Neural crest cell (in vitro differentiated cells): ENCODE data around the gene PHYHIPL. TPM values are rescaled to one million over a fixed set of nuclear protein-coding genes. Genes with fewer than 3 reads are reported as not detected.

Experiments
- DNase-seq: peaks from one replicate; pipeline ENCODE4 v3.0.0; 2021; ENCODE audit warnings: low read depth, mixed read lengths, low spot score
- H3K27ac Mint-ChIP-seq: one replicate; pipeline ENCODE4 v1.8.0; 2021; ENCODE audit warnings: mild to moderate bottlenecking, mixed read lengths; ENCODE audit not compliant: unreplicated experiment
- H3K27me3 Mint-ChIP-seq: 2 replicates; pipeline ENCODE4 v1.8.0; 2021; ENCODE audit warnings: low read depth, mild to moderate bottlenecking, mixed read lengths
- H3K36me3 Mint-ChIP-seq: 2 replicates; pipeline ENCODE4 v1.8.0; 2021; ENCODE audit warnings: low read depth, mild to moderate bottlenecking, mixed read lengths
- H3K4me1 Mint-ChIP-seq: 2 replicates; pipeline ENCODE4 v1.8.0; 2021; ENCODE audit warnings: mixed read lengths
- H3K4me3 Mint-ChIP-seq: one replicate; pipeline ENCODE4 v1.8.0; 2021; ENCODE audit warnings: mild to moderate bottlenecking, mixed read lengths
- H3K9me3 Mint-ChIP-seq: 2 replicates; pipeline ENCODE4 v1.8.0; 2021; ENCODE audit warnings: mixed read lengths
- CTCF ChIP-seq: fragments of 200-600 bp; sonication (generic); conservative IDR thresholded peaks from 2 replicates; pipeline ENCODE4 v1.5.0; 2021; ENCODE audit warnings: antibody characterized with exemption, mild to moderate bottlenecking
- total RNA-seq: library from RNA; stranded (reverse); gene quantifications from 2 replicates; pipeline ENCODE4 v1.2.1, GENCODE V29; 2021

The PHYHIPL gene
- total RNA-seq, 1 donor from 2014 or later = 17.5 TPM

GRCh38 chr10:59268460-59268859 lies 92.0 kb downstream of the PHYHIPL start:
- TF ChIP-seq CTCF = no peak
- no peak for DNase-seq
- Mint-ChIP-seq H3K4me1 (no peaks in the 10 kb centered on the region), H3K27me3 (no peaks in the 10 kb centered on the region), H3K4me3 (no peak overlapping the region), H3K36me3 (peaks cover 2% of the 10 kb centered on the region), H3K27ac (peak overlapping the region; percentile 36), H3K9me3 (no peaks in the 10 kb centered on the region)

GRCh38 chr10:59269651-59270050 lies 93.2 kb downstream of the PHYHIPL start:
- H3K27me3 Mint-ChIP-seq = no peaks in the 10 kb centered on the region
- no peak for DNase-seq
- H3K9me3 Mint-ChIP-seq = no peaks in the 10 kb centered on the region
- TF ChIP-seq CTCF = no peak
- no peaks in the 10 kb centered on the region for H3K4me1 Mint-ChIP-seq
- peaks cover 2% of the 10 kb centered on the region for H3K36me3 Mint-ChIP-seq
- H3K27ac Mint-ChIP-seq = no peak overlapping the region
- no peak overlapping the region for H3K4me3 Mint-ChIP-seq

GRCh38 chr10:59270492-59270891 lies 94.0 kb downstream of the PHYHIPL start:
- H3K27ac Mint-ChIP-seq = no peak overlapping the region
- no peak for DNase-seq
- peaks cover 2% of the 10 kb centered on the region for H3K36me3 Mint-ChIP-seq
- H3K4me3 Mint-ChIP-seq = no peak overlapping the region
- TF ChIP-seq CTCF = no peak
- no peaks in the 10 kb centered on the region for H3K9me3 Mint-ChIP-seq
- no peaks in the 10 kb centered on the region for H3K4me1 Mint-ChIP-seq
- no peaks in the 10 kb centered on the region for H3K27me3 Mint-ChIP-seq

GRCh38 chr10:59271160-59271559 lies 94.7 kb downstream of the PHYHIPL start:
- no peaks in the 10 kb centered on the region for H3K27me3 Mint-ChIP-seq
- no peaks in the 10 kb centered on the region for H3K4me1 Mint-ChIP-seq
- no peak overlapping the region for H3K27ac Mint-ChIP-seq
- no peak overlapping the region for H3K4me3 Mint-ChIP-seq
- peaks cover 2% of the 10 kb centered on the region for H3K36me3 Mint-ChIP-seq
- no peak for DNase-seq
- no peaks in the 10 kb centered on the region for H3K9me3 Mint-ChIP-seq
- TF ChIP-seq CTCF = no peak

- no peaks in the 10 kb centered on the region for H3K9me3 Mint-ChIP-seq
- H3K27me3 Mint-ChIP-seq = no peaks in the 10 kb centered on the region
- DNase-seq = no peak
- no peak overlapping the region for H3K4me3 Mint-ChIP-seq
- no peak for TF ChIP-seq CTCF
- no peaks in the 10 kb centered on the region for H3K4me1 Mint-ChIP-seq
- no peak overlapping the region for H3K27ac Mint-ChIP-seq
- H3K36me3 Mint-ChIP-seq = peaks cover 2% of the 10 kb centered on the region
Measured at GRCh38 chr10:59272061-59272460, 95.6 kb downstream of the PHYHIPL start.

- H3K4me3 Mint-ChIP-seq = no peak overlapping the region
- no peak overlapping the region for H3K27ac Mint-ChIP-seq
- no peaks in the 10 kb centered on the region for H3K9me3 Mint-ChIP-seq
- no peak for TF ChIP-seq CTCF
- H3K27me3 Mint-ChIP-seq = no peaks in the 10 kb centered on the region
- H3K4me1 Mint-ChIP-seq = no peaks in the 10 kb centered on the region
- no peak for DNase-seq
- peaks cover 2% of the 10 kb centered on the region for H3K36me3 Mint-ChIP-seq
Measured at GRCh38 chr10:59273445-59273844, 97.0 kb downstream of the PHYHIPL start.
